Measurements from ENCODE around the gene GLIPR2.
"Not testable (repeated sequence)": the region's sequence is repeated elsewhere in the genome, so short reads cannot be mapped to it uniquely, and the experiment has no call there.

Gene GLIPR2

GRCh38 chr9:36163049-36163785 lies 26.7 kb downstream of the GLIPR2 start:
- no peak for DNase-seq (ENCODE audit: low read depth in 3 of 3, low spot score in 1 of 3)

GRCh38 chr9:36163786-36164170 lies 27.2 kb downstream of the GLIPR2 start:
- DNase-seq (ENCODE audit: low read depth in 3 of 3, low spot score in 1 of 3) = no peak

- DNase-seq (ENCODE audit: low read depth in 3 of 3, low spot score in 1 of 3) = no peak
Measured at GRCh38 chr9:36164372-36164771, 27.8 kb downstream of the GLIPR2 start.

- DNase-seq (ENCODE audit: low read depth in 3 of 3, low spot score in 1 of 3) = no peak
Measured at GRCh38 chr9:36164989-36165388, 28.5 kb downstream of the GLIPR2 start.

- no peak for DNase-seq (ENCODE audit: low read depth in 3 of 3, low spot score in 1 of 3)
Measured at GRCh38 chr9:36165826-36166167, 29.3 kb downstream of the GLIPR2 start.

DNA sequence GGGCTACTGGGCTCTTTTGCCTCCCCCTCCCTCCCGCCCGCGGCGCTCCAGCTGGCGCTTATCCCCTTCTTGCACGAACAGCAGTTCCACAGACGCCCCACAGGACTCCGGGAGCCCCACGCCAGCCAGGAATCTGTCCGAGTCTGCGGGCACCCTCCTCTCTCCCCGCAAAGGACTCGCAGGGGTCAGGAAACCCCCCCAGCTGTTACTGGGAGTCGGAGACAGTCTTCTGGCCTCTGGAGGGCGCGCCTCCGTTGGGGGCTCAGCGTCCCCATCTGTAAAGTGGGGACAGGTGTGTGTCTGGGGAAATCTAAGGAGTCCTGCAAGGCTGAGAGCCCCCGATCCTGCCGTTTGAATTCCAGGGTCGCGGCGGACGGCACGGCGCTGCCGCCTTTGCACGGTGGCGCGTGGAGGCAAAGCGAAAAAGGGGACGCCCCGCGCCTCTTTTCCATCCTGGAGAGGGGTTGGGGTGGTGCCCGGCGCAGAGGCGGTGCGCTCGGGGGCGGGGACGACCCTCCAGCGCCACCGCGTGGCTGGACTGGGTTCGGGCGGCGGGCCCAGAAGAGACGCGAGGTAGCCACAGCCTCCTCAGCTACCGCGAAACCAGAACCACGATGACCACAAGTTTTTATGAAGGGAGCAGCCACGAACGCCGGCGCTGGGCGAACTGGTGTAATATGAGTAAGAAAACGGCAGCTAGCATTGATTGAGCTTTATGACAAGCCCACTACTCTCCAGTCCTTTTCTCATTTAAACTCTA lies 29.8 kb downstream of the GLIPR2 start:
- peak; percentile 53 to 84 (median 68) for DNase-seq (ENCODE audit: low read depth in 3 of 3, low spot score in 1 of 3)

DNA sequence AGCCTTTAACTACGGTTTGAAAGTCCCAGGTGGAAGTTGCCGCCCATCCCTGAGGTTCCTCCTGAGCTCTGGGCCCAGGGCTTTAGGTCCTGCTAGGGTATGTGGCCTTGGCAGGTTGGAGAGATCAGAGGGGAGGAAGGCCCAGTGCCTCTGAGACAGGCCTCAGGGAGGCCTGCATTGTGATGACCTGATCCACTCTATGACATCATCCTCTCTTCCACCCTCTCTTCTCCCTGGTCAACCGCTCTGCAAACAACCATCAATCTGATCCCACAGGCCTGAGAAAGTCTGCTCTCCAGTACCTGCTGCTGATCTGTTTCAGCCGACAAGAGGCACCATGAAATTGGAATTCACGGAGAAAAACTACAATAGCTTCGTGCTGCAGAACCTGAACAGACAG lies 32.6 kb downstream of the GLIPR2 start, which contains the start of gene CCIN:
Gene CCIN, plus strand, starts transcription at position 223 of the 400 bp plus-strand sequence. Its CDS starts 115 bp downstream, at position 338.
- no peak for DNase-seq (ENCODE audit: low read depth in 3 of 3, low spot score in 1 of 3)

- no peak for DNase-seq (ENCODE audit: low read depth in 3 of 3, low spot score in 1 of 3)
Measured at GRCh38 chr9:36169708-36170107, 33.2 kb downstream of the GLIPR2 start.

- no peak for DNase-seq (ENCODE audit: low read depth in 3 of 3, low spot score in 1 of 3)
Measured at GRCh38 chr9:36170531-36170930, 34.0 kb downstream of the GLIPR2 start.

DNA sequence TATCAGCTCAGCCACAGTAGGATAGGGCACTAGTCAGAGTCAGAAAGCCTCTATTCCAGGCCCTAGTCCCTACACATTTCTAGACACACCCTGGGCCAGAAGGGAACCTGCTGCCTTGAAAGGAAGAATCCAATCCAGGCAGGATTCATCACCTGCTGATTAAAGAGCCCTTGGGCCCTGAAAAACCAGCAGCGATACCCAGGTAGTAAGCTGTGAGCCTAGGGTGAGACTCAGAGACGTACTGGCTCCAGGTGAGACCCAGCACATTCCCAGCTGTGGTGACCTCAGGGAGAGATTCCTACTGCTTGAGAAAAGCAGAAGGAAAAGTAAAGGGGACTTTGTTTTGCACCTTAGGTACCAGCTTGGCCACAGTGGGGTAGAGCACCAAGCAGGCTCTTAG lies 37.3 kb downstream of the GLIPR2 start:
- no peak for DNase-seq (ENCODE audit: low read depth in 3 of 3, low spot score in 1 of 3)

- DNase-seq (ENCODE audit: low read depth in 3 of 3, low spot score in 1 of 3) = no peak
Measured at GRCh38 chr9:36174271-36174670, 37.7 kb downstream of the GLIPR2 start.

DNA sequence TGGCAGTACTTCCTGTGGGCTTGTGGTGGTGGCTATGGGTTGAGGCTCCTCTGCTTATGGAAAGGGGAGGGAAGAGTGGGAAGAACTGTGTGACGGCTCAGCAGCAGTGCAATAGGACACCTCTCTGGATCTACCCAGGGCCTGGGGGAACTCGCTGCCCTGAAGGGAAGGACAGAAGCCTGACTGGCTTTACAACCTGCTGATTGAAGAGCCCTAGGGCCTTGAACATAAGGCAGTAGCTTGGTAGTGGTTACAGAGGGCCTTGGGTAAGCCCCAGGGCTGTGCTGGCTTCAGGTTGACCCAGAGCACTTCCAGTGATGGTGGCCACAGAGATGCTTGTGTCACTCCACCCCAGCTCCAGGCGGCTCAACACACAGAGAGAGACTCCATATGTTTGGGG lies 38.2 kb downstream of the GLIPR2 start:
- no peak for DNase-seq (ENCODE audit: low read depth in 3 of 3, low spot score in 1 of 3)

GRCh38 chr9:36175209-36175608 lies 38.7 kb downstream of the GLIPR2 start:
- not testable (repeated sequence) for DNase-seq (ENCODE audit: low read depth in 3 of 3, low spot score in 1 of 3)

DNA sequence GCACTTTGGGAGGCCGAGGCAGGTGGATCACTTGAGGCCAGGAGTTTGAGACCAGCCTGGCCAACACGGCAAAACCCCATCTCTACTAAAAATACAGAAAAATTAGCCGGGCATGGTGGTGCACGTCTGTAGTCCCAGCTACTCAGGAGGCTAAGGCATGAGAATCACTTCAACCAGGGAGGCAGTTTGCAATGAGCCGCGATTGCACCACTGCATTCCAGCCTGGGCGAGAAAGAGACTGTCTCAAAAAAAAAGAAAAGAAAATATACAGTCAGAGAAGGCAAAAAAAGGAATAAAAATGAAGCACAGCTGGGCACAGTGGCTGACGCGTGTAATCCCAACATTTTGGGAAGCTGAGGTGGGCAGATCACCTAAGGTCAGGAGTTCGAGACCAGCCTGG lies 40.0 kb downstream of the GLIPR2 start:
- DNase-seq (ENCODE audit: low read depth in 3 of 3, low spot score in 1 of 3) = not testable (repeated sequence)

DNA sequence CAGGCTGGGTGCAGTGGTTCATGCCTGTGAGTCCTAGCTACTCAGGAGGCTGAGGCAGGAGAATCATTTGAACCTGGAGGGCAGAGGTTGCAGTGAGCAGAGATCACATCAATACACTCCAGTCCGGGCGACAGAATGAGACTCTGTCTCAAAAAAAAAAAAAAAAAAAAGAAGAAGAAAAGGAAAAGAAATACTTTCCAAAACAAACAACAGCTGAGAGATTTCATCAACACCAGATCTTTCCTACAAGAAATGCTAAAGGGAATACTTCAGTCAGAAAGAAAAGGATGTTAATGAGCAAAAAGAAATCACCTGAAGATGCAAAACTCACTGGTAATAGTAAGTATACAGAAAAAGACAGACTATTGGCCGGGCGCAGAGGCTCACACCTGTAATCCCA lies 41.0 kb downstream of the GLIPR2 start:
- DNase-seq (ENCODE audit: low read depth in 3 of 3, low spot score in 1 of 3) = no peak

GRCh38 chr9:36180243-36180642 lies 43.7 kb downstream of the GLIPR2 start:
- DNase-seq (ENCODE audit: low read depth in 3 of 3, low spot score in 1 of 3) = not testable (repeated sequence)

DNA sequence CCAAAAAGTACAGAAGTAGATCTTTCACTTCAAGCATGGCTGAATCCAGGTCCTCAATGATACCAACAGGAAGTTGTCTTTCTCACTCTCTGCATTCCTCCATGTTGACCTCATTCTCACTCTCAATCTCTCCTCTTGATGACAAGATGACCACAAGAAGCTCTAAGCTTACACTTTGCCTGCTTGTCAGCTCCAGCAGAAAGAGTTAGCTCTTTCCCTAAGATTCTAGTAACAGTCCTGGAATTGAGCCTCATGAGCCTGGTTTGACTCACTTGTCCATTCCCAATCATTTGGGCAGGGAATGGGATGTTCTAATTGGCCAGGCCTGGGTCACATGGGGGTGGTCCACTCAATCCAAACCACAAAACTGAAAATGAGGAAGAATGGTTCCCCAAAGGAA lies 50.9 kb downstream of the GLIPR2 start:
- DNase-seq (ENCODE audit: low read depth in 3 of 3, low spot score in 1 of 3) = no peak

DNA sequence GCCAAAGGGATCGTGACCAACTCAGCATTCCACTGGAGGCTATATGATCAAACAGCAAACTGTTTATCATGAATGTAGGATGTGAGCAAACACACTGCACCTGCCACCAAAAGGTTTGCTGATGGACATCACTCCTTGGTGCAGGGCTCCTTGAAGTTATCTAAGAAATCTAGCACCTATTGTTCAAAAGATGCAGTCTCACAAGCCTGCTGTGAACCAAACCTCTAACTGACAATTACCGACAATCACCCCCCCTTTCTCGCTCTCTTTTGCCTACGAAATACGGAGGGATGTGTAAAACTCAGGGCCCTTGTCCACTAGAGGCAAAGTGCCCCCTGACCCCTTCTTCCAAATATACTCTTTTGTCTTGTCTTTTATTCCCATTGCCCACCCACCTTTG lies 51.7 kb downstream of the GLIPR2 start:
- DNase-seq (ENCODE audit: low read depth in 3 of 3, low spot score in 1 of 3) = no peak

DNA sequence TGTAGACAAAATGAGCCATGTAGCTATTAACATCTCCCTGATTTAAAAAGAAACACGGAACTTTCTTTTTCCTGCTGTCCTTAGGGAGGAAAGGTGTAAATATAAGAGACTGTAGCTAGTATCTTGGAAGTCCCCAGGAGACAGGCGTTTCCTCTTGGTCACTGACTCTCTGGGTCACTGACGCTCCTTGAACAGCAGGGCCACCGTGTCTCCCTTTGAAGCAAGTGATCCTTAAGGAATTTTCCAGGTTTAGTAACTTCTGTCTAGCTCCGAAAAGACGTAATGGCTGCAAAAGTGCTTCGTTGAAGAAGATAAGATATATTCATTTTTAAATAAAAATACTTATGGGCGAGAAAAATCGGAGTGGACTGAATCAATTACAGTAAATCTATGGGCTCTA lies 53.4 kb downstream of the GLIPR2 start:
- no peak for DNase-seq (ENCODE audit: low read depth in 3 of 3, low spot score in 1 of 3)

- DNase-seq (ENCODE audit: low read depth in 3 of 3, low spot score in 1 of 3) = peak; percentile 79 to 83 (median 82)
Measured at GRCh38 chr9:36190388-36191289, 54.1 kb downstream of the GLIPR2 start, which contains the start of gene CLTA. TSS of gene CLTA (plus strand) at chr9:36190921. CDS start at chr9:36191057, 136 bp downstream.

- peak in 2 of 3 donors; percentile 4 to 25 for DNase-seq (ENCODE audit: low read depth in 3 of 3, low spot score in 1 of 3)
Measured at GRCh38 chr9:36191290-36191645, 54.7 kb downstream of the GLIPR2 start.

GRCh38 chr9:36191686-36192085 lies 55.2 kb downstream of the GLIPR2 start:
- DNase-seq (ENCODE audit: low read depth in 3 of 3, low spot score in 1 of 3) = no peak
